HFF-Myc (cell line): ENCODE measurements around the gene FOSB.

ENCODE experiments used
- DNase-seq: peaks from one replicate; pipeline ENCODE4 v3.0.0-alpha.2; 2011; ENCODE audit warnings: low read depth; ENCODE audit errors: extremely low read depth
- H3K4me3 ChIP-seq: replicated peaks from 2 replicates; pipeline ENCODE4 v1.5.1; 2011; ENCODE audit warnings: low read depth, mild to moderate bottlenecking, control low read depth, low read length
- CTCF ChIP-seq: IDR thresholded peaks from 2 replicates; pipeline ENCODE4 v1.5.1; 2012; ENCODE audit warnings: mild to moderate bottlenecking, low read depth, low read length, control low read depth; ENCODE audit errors: missing control alignments

The FOSB gene

GRCh38 chr19:45448425-45448756 lies 19.4 kb upstream of the FOSB start:
- no peak overlapping the region for H3K4me3 ChIP-seq
- no peak for DNase-seq

GRCh38 chr19:45448887-45449299 lies 18.9 kb upstream of the FOSB start:
- DNase-seq, result no peak
- no peak for TF ChIP-seq CTCF

More at GRCh38 chr19:45448425-45448756, 19.4 kb upstream of the FOSB start:
- no peak for TF ChIP-seq CTCF

GRCh38 chr19:45450012-45450333 lies 17.8 kb upstream of the FOSB start:
- H3K4me3 ChIP-seq, result peak overlapping the region; percentile 51
- no peak for DNase-seq
- no peak for TF ChIP-seq CTCF

More at GRCh38 chr19:45448887-45449299, 18.9 kb upstream of the FOSB start:
- H3K4me3 ChIP-seq, result no peak overlapping the region

GRCh38 chr19:45451131-45451849 lies 16.5 kb upstream of the FOSB start:
- no peak for TF ChIP-seq CTCF
- no peak for DNase-seq

GRCh38 chr19:45451850-45452387 lies 15.9 kb upstream of the FOSB start:
- no peak for DNase-seq
- TF ChIP-seq CTCF, result no peak
- no peak overlapping the region for H3K4me3 ChIP-seq

More at GRCh38 chr19:45451131-45451849, 16.5 kb upstream of the FOSB start:
- peak overlapping the region; percentile 51 for H3K4me3 ChIP-seq

- no peak for TF ChIP-seq CTCF
- DNase-seq, result no peak
- peak overlapping the region; percentile 10 for H3K4me3 ChIP-seq
These were observed 11.9 kb upstream of the FOSB start for GRCh38 chr19:45455707-45456499.
